Measurements from ENCODE around the gene FMN2.

DNA sequence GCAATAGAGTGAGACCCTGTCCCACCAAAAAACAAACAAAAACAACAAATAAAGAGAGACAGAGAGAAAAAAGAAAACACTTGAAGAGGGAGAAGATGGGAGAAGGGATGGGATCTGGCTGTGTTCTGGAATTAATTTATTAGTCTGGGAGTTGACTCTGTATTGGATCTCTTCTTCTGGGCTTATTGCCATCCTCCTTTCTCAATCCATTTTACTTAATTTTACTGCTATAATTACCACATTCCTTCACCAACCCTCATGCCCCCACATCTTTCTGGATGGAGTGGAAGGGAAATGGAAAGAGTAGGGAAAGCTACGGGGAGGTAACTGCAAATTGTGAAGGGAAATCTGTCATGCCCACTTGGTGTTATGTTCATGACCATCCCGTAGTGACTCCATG lies 42.9 kb downstream of the FMN2 start:
- TF ChIP-seq, protein P1, sequence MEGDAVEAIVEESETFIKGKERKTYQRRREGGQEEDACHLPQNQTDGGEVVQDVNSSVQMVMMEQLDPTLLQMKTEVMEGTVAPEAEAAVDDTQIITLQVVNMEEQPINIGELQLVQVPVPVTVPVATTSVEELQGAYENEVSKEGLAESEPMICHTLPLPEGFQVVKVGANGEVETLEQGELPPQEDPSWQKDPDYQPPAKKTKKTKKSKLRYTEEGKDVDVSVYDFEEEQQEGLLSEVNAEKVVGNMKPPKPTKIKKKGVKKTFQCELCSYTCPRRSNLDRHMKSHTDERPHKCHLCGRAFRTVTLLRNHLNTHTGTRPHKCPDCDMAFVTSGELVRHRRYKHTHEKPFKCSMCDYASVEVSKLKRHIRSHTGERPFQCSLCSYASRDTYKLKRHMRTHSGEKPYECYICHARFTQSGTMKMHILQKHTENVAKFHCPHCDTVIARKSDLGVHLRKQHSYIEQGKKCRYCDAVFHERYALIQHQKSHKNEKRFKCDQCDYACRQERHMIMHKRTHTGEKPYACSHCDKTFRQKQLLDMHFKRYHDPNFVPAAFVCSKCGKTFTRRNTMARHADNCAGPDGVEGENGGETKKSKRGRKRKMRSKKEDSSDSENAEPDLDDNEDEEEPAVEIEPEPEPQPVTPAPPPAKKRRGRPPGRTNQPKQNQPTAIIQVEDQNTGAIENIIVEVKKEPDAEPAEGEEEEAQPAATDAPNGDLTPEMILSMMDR (conservative IDR thresholded peaks at IDR 0.05), result no peak
- no peak for TF ChIP-seq ZFX (IDR thresholded peaks at IDR 0.05)
